ENCODE results near the gene TARBP1.

Gene TARBP1

GRCh38 chr1:234345237-234345636, 133.7 kb downstream of the TARBP1 start:
- no peaks in the 10 kb centered on the region for H3K4me1 Mint-ChIP-seq
- no peak overlapping the region for H3K27ac Mint-ChIP-seq
- H3K36me3 Mint-ChIP-seq (ENCODE audit: low read depth), result no peaks in the 10 kb centered on the region
- TF ChIP-seq CTCF (IDR thresholded peaks at IDR 0.05; ENCODE audit: unreplicated experiment in 3 of 3), result no peak
- no peak overlapping the region for H3K4me3 Mint-ChIP-seq
- H3K27me3 Mint-ChIP-seq (ENCODE audit: low read depth), result no peaks in the 10 kb centered on the region
- peaks cover 16% of the 10 kb centered on the region for H3K9me3 Mint-ChIP-seq

GRCh38 chr1:234342774-234343173, 136.2 kb downstream of the TARBP1 start:
- H3K4me1 Mint-ChIP-seq, result no peaks in the 10 kb centered on the region
- H3K36me3 Mint-ChIP-seq (ENCODE audit: low read depth), result no peaks in the 10 kb centered on the region
- H3K27me3 Mint-ChIP-seq (ENCODE audit: low read depth), result no peaks in the 10 kb centered on the region
- H3K4me3 Mint-ChIP-seq, result no peak overlapping the region
- peaks cover 31% of the 10 kb centered on the region for H3K9me3 Mint-ChIP-seq
- no peak for TF ChIP-seq CTCF (IDR thresholded peaks at IDR 0.05; ENCODE audit: unreplicated experiment in 3 of 3)
- no peak overlapping the region for H3K27ac Mint-ChIP-seq

All from nephron (organoid).